Measurements from ENCODE around the gene MEGF11.

Gene MEGF11

GRCh38 chr15:65956899-65957298, 296.7 kb downstream of the MEGF11 start:
- no peak for ATAC-seq
- no peak for TF ChIP-seq GLIS3 (CRISPR knock-in tag; IDR thresholded peaks at IDR 0.05)
- no peak for TF ChIP-seq TCF4 (CRISPR knock-in tag; IDR thresholded peaks at IDR 0.05; ENCODE audit: borderline replicate concordance)
- TF ChIP-seq SNAI2 (CRISPR knock-in tag; IDR thresholded peaks at IDR 0.05), result no peak
- TF ChIP-seq TOX (CRISPR knock-in tag; IDR thresholded peaks at IDR 0.05; ENCODE audit: borderline replicate concordance), result no peak
- TF ChIP-seq, protein P1, sequence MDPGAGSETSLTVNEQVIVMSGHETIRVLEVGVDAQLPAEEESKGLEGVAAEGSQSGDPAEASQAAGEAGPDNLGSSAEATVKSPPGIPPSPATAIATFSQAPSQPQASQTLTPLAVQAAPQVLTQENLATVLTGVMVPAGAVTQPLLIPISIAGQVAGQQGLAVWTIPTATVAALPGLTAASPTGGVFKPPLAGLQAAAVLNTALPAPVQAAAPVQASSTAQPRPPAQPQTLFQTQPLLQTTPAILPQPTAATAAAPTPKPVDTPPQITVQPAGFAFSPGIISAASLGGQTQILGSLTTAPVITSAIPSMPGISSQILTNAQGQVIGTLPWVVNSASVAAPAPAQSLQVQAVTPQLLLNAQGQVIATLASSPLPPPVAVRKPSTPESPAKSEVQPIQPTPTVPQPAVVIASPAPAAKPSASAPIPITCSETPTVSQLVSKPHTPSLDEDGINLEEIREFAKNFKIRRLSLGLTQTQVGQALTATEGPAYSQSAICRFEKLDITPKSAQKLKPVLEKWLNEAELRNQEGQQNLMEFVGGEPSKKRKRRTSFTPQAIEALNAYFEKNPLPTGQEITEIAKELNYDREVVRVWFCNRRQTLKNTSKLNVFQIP (CRISPR knock-in tag; IDR thresholded peaks at IDR 0.05; ENCODE audit: borderline replicate concordance, low read depth), result no peak
- no peak for TF ChIP-seq RARB (CRISPR knock-in tag; IDR thresholded peaks at IDR 0.05)
- no peak for TF ChIP-seq ZFP30 (CRISPR knock-in tag; IDR thresholded peaks at IDR 0.05)
- no peak for TF ChIP-seq ISL1 (CRISPR knock-in tag; IDR thresholded peaks at IDR 0.05)
- TF ChIP-seq ARNTL (CRISPR knock-in tag; IDR thresholded peaks at IDR 0.05; ENCODE audit: borderline replicate concordance, low read depth), result no peak
- TF ChIP-seq, protein P2, sequence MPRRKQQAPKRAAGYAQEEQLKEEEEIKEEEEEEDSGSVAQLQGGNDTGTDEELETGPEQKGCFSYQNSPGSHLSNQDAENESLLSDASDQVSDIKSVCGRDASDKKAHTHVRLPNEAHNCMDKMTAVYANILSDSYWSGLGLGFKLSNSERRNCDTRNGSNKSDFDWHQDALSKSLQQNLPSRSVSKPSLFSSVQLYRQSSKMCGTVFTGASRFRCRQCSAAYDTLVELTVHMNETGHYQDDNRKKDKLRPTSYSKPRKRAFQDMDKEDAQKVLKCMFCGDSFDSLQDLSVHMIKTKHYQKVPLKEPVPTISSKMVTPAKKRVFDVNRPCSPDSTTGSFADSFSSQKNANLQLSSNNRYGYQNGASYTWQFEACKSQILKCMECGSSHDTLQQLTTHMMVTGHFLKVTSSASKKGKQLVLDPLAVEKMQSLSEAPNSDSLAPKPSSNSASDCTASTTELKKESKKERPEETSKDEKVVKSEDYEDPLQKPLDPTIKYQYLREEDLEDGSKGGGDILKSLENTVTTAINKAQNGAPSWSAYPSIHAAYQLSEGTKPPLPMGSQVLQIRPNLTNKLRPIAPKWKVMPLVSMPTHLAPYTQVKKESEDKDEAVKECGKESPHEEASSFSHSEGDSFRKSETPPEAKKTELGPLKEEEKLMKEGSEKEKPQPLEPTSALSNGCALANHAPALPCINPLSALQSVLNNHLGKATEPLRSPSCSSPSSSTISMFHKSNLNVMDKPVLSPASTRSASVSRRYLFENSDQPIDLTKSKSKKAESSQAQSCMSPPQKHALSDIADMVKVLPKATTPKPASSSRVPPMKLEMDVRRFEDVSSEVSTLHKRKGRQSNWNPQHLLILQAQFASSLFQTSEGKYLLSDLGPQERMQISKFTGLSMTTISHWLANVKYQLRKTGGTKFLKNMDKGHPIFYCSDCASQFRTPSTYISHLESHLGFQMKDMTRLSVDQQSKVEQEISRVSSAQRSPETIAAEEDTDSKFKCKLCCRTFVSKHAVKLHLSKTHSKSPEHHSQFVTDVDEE (CRISPR knock-in tag; IDR thresholded peaks at IDR 0.05), result no peak
- TF ChIP-seq, protein P3, sequence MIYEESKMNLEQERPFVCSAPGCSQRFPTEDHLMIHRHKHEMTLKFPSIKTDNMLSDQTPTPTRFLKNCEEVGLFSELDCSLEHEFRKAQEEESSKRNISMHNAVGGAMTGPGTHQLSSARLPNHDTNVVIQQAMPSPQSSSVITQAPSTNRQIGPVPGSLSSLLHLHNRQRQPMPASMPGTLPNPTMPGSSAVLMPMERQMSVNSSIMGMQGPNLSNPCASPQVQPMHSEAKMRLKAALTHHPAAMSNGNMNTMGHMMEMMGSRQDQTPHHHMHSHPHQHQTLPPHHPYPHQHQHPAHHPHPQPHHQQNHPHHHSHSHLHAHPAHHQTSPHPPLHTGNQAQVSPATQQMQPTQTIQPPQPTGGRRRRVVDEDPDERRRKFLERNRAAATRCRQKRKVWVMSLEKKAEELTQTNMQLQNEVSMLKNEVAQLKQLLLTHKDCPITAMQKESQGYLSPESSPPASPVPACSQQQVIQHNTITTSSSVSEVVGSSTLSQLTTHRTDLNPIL (CRISPR knock-in tag; IDR thresholded peaks at IDR 0.05; ENCODE audit: low read depth), result no peak
- no peak for TF ChIP-seq OSR1 (CRISPR knock-in tag; IDR thresholded peaks at IDR 0.05)
- TF ChIP-seq CSDC2 (CRISPR knock-in tag; IDR thresholded peaks at IDR 0.05), result no peak
- no peak for TF ChIP-seq PPARA (CRISPR knock-in tag; IDR thresholded peaks at IDR 0.05; ENCODE audit: borderline replicate concordance)
- TF ChIP-seq, protein P4, sequence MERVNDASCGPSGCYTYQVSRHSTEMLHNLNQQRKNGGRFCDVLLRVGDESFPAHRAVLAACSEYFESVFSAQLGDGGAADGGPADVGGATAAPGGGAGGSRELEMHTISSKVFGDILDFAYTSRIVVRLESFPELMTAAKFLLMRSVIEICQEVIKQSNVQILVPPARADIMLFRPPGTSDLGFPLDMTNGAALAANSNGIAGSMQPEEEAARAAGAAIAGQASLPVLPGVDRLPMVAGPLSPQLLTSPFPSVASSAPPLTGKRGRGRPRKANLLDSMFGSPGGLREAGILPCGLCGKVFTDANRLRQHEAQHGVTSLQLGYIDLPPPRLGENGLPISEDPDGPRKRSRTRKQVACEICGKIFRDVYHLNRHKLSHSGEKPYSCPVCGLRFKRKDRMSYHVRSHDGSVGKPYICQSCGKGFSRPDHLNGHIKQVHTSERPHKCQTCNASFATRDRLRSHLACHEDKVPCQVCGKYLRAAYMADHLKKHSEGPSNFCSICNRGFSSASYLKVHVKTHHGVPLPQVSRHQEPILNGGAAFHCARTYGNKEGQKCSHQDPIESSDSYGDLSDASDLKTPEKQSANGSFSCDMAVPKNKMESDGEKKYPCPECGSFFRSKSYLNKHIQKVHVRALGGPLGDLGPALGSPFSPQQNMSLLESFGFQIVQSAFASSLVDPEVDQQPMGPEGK (CRISPR knock-in tag; IDR thresholded peaks at IDR 0.05; ENCODE audit: borderline replicate concordance), result no peak
- no peak for TF ChIP-seq BACH2 (CRISPR knock-in tag; IDR thresholded peaks at IDR 0.05; ENCODE audit: borderline replicate concordance)
- TF ChIP-seq ZNF8 (CRISPR knock-in tag; IDR thresholded peaks at IDR 0.05), result no peak
- TF ChIP-seq ZFP3 (CRISPR knock-in tag; IDR thresholded peaks at IDR 0.05), result no peak

DNA sequence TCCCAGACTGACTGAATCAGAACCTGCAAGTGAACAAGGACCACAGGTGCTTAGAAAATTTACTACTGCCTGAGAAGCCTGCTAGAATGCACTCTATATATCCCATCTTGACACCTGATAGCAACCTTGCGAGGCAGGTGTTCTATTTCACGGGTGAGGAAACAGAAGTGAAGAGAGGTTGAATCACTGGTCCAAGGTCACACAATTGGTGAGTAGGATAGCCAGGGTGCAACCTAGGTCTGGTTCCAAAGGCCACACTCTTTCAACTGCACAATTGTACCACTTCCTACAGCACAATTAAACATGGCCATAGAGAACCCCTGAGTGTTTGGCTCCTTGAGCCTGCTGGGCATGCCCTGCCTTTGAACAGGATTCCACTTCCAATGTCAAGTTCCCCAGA, 297.2 kb downstream of the MEGF11 start:
- no peak for TF ChIP-seq ZNF565 (CRISPR knock-in tag; conservative IDR thresholded peaks at IDR 0.05; ENCODE audit: low read depth)
- TF ChIP-seq ISL1 (CRISPR knock-in tag; IDR thresholded peaks at IDR 0.05), result no peak
- no peak for ATAC-seq

DNA sequence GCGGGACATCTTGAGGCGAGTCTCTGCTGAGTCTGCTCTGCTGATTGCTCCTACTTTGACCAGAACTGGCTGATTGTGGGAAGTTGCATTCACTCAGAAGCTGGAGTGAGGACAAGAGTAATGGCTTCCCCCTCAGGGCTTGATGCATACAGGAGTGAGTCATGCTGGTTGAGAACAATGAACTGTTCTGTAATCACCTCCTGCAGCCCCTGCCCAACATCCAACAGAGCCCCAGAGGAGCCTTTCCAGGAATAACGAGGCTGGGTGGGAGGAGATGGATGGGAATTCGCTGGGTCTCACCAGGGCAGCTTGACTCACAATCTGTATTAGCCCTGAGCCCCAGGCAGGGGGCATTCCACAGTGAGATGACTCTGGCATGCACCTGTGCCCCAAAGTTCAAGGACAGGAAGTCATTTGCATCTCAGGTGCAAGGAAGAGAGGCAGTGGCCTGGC, 299.2 kb downstream of the MEGF11 start:
- TF ChIP-seq ISL1 (CRISPR knock-in tag; IDR thresholded peaks at IDR 0.05) (peak; percentile 30; the same call in 1 of the 2 replicates), BACH2 (CRISPR knock-in tag; IDR thresholded peaks at IDR 0.05; ENCODE audit: borderline replicate concordance) (no peak), ZFP3 (CRISPR knock-in tag; IDR thresholded peaks at IDR 0.05) (peak; percentile 41; the same call in 1 of the 2 replicates)
- TF ChIP-seq, protein P5, sequence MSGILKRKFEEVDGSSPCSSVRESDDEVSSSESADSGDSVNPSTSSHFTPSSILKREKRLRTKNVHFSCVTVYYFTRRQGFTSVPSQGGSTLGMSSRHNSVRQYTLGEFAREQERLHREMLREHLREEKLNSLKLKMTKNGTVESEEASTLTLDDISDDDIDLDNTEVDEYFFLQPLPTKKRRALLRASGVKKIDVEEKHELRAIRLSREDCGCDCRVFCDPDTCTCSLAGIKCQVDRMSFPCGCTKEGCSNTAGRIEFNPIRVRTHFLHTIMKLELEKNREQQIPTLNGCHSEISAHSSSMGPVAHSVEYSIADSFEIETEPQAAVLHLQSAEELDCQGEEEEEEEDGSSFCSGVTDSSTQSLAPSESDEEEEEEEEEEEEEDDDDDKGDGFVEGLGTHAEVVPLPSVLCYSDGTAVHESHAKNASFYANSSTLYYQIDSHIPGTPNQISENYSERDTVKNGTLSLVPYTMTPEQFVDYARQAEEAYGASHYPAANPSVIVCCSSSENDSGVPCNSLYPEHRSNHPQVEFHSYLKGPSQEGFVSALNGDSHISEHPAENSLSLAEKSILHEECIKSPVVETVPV (CRISPR knock-in tag; IDR thresholded peaks at IDR 0.05), result no peak
- TF ChIP-seq, protein P3 (CRISPR knock-in tag; IDR thresholded peaks at IDR 0.05; ENCODE audit: low read depth), result no peak
- ATAC-seq, result no peak
